DMS114 treated with DMSO at 0.1 percent for 48 hours (cell line): Measurements from ENCODE around the gene EPB41L4A.

ENCODE experiments used
- DNase-seq: peaks from one replicate; lab custom pipeline; 2025; ENCODE audit not compliant: unreplicated experiment; lab: John Stamatoyannopoulos, UW

EPB41L4A gene

GRCh38 chr5:112165897-112166737, 253.0 kb downstream of the EPB41L4A start:
- DNase-seq = no peak

- DNase-seq = no peak
Measured at GRCh38 chr5:112165399-112165798, 253.7 kb downstream of the EPB41L4A start.

- no peak for DNase-seq
Measured at GRCh38 chr5:112163435-112163834, 255.6 kb downstream of the EPB41L4A start.

GRCh38 chr5:112161392-112161748, 257.7 kb downstream of the EPB41L4A start:
- DNase-seq = no peak

- peak; percentile 81 for DNase-seq
Measured at GRCh38 chr5:112160652-112161391, 258.3 kb downstream of the EPB41L4A start.

- DNase-seq = no peak
Measured at GRCh38 chr5:112159435-112159834, 259.6 kb downstream of the EPB41L4A start.

- DNase-seq = no peak
Measured at GRCh38 chr5:112156211-112156610, 262.9 kb downstream of the EPB41L4A start.

GRCh38 chr5:112154940-112155686, 264.0 kb downstream of the EPB41L4A start:
- DNase-seq = no peak

- no peak for DNase-seq
Measured at GRCh38 chr5:112149727-112150126, 269.4 kb downstream of the EPB41L4A start.

GRCh38 chr5:112146323-112147226, 272.5 kb downstream of the EPB41L4A start:
- DNase-seq = peak; percentile 77

GRCh38 chr5:112143690-112144089, 275.4 kb downstream of the EPB41L4A start:
- no peak for DNase-seq

GRCh38 chr5:112142769-112143270, 276.3 kb downstream of the EPB41L4A start:
- no peak for DNase-seq

- no peak for DNase-seq
Measured at GRCh38 chr5:112141582-112141981, 277.5 kb downstream of the EPB41L4A start.

- no peak for DNase-seq
Measured at GRCh38 chr5:112138526-112138925, 280.6 kb downstream of the EPB41L4A start.

GRCh38 chr5:112136773-112137172, 282.3 kb downstream of the EPB41L4A start:
- no peak for DNase-seq

GRCh38 chr5:112127861-112128260, 291.2 kb downstream of the EPB41L4A start:
- no peak for DNase-seq

- DNase-seq = no peak
Measured at GRCh38 chr5:112126982-112127381, 292.1 kb downstream of the EPB41L4A start.

GRCh38 chr5:112125903-112126302, 293.2 kb downstream of the EPB41L4A start:
- DNase-seq = no peak

- DNase-seq = no peak
Measured at GRCh38 chr5:112124788-112125187, 294.3 kb downstream of the EPB41L4A start.

- DNase-seq = no peak
Measured at GRCh38 chr5:112123086-112123485, 296.0 kb downstream of the EPB41L4A start.
